HepG2 (cell line): ENCODE data around the gene RPS4Y1. TPM values are rescaled to one million over a fixed set of nuclear protein-coding genes. Genes with fewer than 3 reads are reported as not detected.
A peak's percentile ranks its signal among the peaks of the same experiment; 100 is the strongest.
"Not testable (repeated sequence)": the region's sequence is repeated elsewhere in the genome, so short reads cannot be mapped to it uniquely, and the experiment has no call there.

Experiments
- ATAC-seq: fragments of 200-7000 bp; cut with Tn5 transposase; 3 replicates; pipeline ENCODE4 v1.9.1; 2020; ENCODE audit warnings: mild to moderate bottlenecking, moderate library complexity
- BruUV-seq: library from RNA; stranded (reverse); fragments of 400-500 nt; replicated peaks from 2 replicates; lab custom pipeline; 2021; lab: Mats Ljungman, UMichigan
- CTCF ChIA-PET: fragments of 300-600 bp; formaldehyde crosslinking; extraction: SDS; loops from one replicate; lab custom pipeline; 2021; ENCODE audit warnings: low total read pairs, inconsistent platforms, low intra/inter-chr PET ratio; lab: Yijun Ruan, JAX
- POLR2A ChIA-PET: fragments of 350-600 bp; sonication (Branson Sonifier 250); formaldehyde crosslinking; loops from one replicate; lab custom pipeline; 2020; ENCODE audit warnings: antibody characterized with exemption, inconsistent platforms; lab: Yijun Ruan, JAX
- DNase-seq: peaks from one replicate; pipeline ENCODE4 v3.0.0-alpha.2; 2015; ENCODE audit warnings: low spot score
- FAIRE-seq: peaks from 3 replicates; lab custom pipeline; 2011; peaks lifted over from hg19 to GRCh38; lab: Jason Lieb, UNC
- H2AFZ ChIP-seq: one replicate; pipeline ENCODE4 v1.6.1; 2011; ENCODE audit warnings: low read length, inconsistent platforms
- H3K27ac ChIP-seq: fragments of 300-600 bp; 3 replicates; pipeline ENCODE4 v1.8.0; 2011; ENCODE audit warnings: mixed run types, mild to moderate bottlenecking, mixed read lengths, low read length, inconsistent platforms; ENCODE audit not compliant: insufficient read depth; ENCODE audit errors: extremely low read length
- H3K27me3 ChIP-seq, 2 experiments: fragments of 200-600 bp in 1 of 2; 2 replicates in 1 of 2; 3 replicates in 1 of 2; pipeline versions ENCODE4 v1.6.0 to v1.8.0; 2011; ENCODE audit warnings: low read length in 2 of 2, mild to moderate bottlenecking in 2 of 2, moderate library complexity in 2 of 2, inconsistent platforms in 1 of 2; ENCODE audit not compliant: insufficient read depth in 2 of 2, control insufficient read depth in 1 of 2
- H3K36me3 ChIP-seq, 2 experiments: fragments of 200-600 bp in 1 of 2; replicated peaks in 1 of 2; 2 replicates in 1 of 2; 3 replicates in 1 of 2; pipeline versions ENCODE4 v1.5.1 to v1.8.0; 2011; ENCODE audit warnings: low read length in 2 of 2, inconsistent platforms in 1 of 2; ENCODE audit not compliant: insufficient read depth in 2 of 2, control insufficient read depth in 1 of 2
- H3K4me1 ChIP-seq: 2 replicates; pipeline ENCODE4 v1.5.1; 2012; ENCODE audit warnings: low read length, inconsistent platforms; ENCODE audit not compliant: insufficient read depth
- H3K4me2 ChIP-seq: 2 replicates; pipeline ENCODE4 v1.6.0; 2011; ENCODE audit warnings: low read depth, low read length, inconsistent platforms
- H3K4me3 ChIP-seq, 3 experiments: fragments of 200-600 bp in 1 of 3; sonication (generic), shearing (Covaris generic) in 1 of 3; replicated peaks in 1 of 3; 2 replicates each; pipeline ENCODE4 v1.5.1; 2011 to 2016; ENCODE audit warnings: low read length in 3 of 3, inconsistent platforms in 2 of 3, low read depth in 2 of 3, mild to moderate bottlenecking in 2 of 3, control low read depth in 1 of 3, mixed read lengths in 1 of 3; ENCODE audit not compliant: insufficient read depth in 1 of 3
- H3K79me2 ChIP-seq: one replicate; pipeline ENCODE4 v1.6.1; 2011; ENCODE audit warnings: low read length, inconsistent platforms; ENCODE audit not compliant: insufficient read depth
- H3K9ac ChIP-seq: 2 replicates; pipeline ENCODE4 v1.6.0; 2011; ENCODE audit warnings: mild to moderate bottlenecking, low read depth, low read length, inconsistent platforms; ENCODE audit not compliant: insufficient read depth
- H3K9me3 ChIP-seq: 2 replicates; pipeline ENCODE4 v1.5.1; 2012; ENCODE audit warnings: mild to moderate bottlenecking, low read length
- H4K20me1 ChIP-seq: 2 replicates; pipeline ENCODE4 v1.6.0; 2011; ENCODE audit warnings: inconsistent platforms, mild to moderate bottlenecking, low read length, moderate library complexity; ENCODE audit not compliant: insufficient read depth
- ETV6 ChIP-seq: sonication (generic); formaldehyde crosslinking; conservative IDR thresholded peaks from 2 replicates; pipeline ENCODE4 v1.4.0; 2020; ENCODE audit warnings: missing genetic modification reagents
- JDP2 ChIP-seq: sonication (generic); formaldehyde crosslinking; IDR thresholded peaks from 2 replicates; pipeline ENCODE4 v1.8.1; 2022; ENCODE audit warnings: missing genetic modification reagents, borderline replicate concordance
- MYC ChIP-seq: sonication (generic); formaldehyde crosslinking; IDR thresholded peaks from 2 replicates; pipeline ENCODE4 v1.9.0; 2021; ENCODE audit warnings: missing genetic modification reagents, borderline replicate concordance
- PHF20 ChIP-seq: sonication (generic); formaldehyde crosslinking; IDR thresholded peaks from 2 replicates; pipeline ENCODE4 v1.5.0; 2020; ENCODE audit warnings: mild to moderate bottlenecking, missing genetic modification reagents
- RAD21 ChIP-seq: fragments of 450-650 bp; formaldehyde crosslinking; IDR thresholded peaks from 2 replicates; pipeline ENCODE4 v1.5.0; 2020; ENCODE audit warnings: mild to moderate bottlenecking
- SMAD1 ChIP-seq: sonication (generic); formaldehyde crosslinking; IDR thresholded peaks from 2 replicates; pipeline ENCODE4 v1.4.0; 2020; ENCODE audit warnings: missing genetic modification reagents, low read depth, mild to moderate bottlenecking, borderline replicate concordance
- SMC3 ChIP-seq: IDR thresholded peaks from 2 replicates; pipeline ENCODE4 v1.6.1; 2011; ENCODE audit warnings: low read length, improper control_type of control experiment
- SP2 ChIP-seq: sonication (generic); formaldehyde crosslinking; IDR thresholded peaks from 2 replicates; pipeline ENCODE4 v1.5.1; 2020; ENCODE audit warnings: mild to moderate bottlenecking, missing genetic modification reagents
- STAG1 ChIP-seq: sonication (generic); formaldehyde crosslinking; IDR thresholded peaks from 2 replicates; pipeline ENCODE4 v1.4.0; 2020; ENCODE audit warnings: missing genetic modification reagents
- ZBTB20 ChIP-seq: sonication (generic); formaldehyde crosslinking; IDR thresholded peaks from 2 replicates; pipeline ENCODE4 v1.8.1; 2023; ENCODE audit warnings: missing genetic modification reagents, low read depth, mild to moderate bottlenecking, borderline replicate concordance
- ZFYVE20 ChIP-seq: sonication (generic); formaldehyde crosslinking; IDR thresholded peaks from 2 replicates; pipeline ENCODE4 v1.8.0; 2023; ENCODE audit warnings: low read depth, mild to moderate bottlenecking, moderate library complexity, missing genetic modification reagents, borderline replicate concordance
- ZNF232 ChIP-seq: sonication (generic); formaldehyde crosslinking; IDR thresholded peaks from 2 replicates; pipeline ENCODE4 v1.4.0; 2020; ENCODE audit warnings: missing genetic modification reagents, borderline replicate concordance
- ZSCAN12 ChIP-seq: sonication (generic); formaldehyde crosslinking; IDR thresholded peaks from 2 replicates; pipeline ENCODE4 v1.9.0; 2021; ENCODE audit warnings: mild to moderate bottlenecking, missing genetic modification reagents
- WGBS: methylation state at CpG from one replicate; pipeline ENCODE4 v1.1.6; 2017; ENCODE audit warnings: low lambda C conversion rate; 5-methylcytosine and 5-hydroxymethylcytosine counted together
- in situ Hi-C: cut with HindIII; loops from 2 replicates; pipeline ENCODE4 v1.10.0; 2017; ENCODE audit warnings: low pct_unique_long_range_greater_than_20kb; ENCODE audit not compliant: extremely low pct_ligation_motif_present
- intact Hi-C: fragments of 100-400 bp; cut with micrococcal nuclease; formaldehyde crosslinking; loops from one replicate; pipeline ENCODE4 v1.10.0; 2022; ENCODE audit not compliant: unreplicated experiment
- polyA plus RNA-seq, 8 experiments: library from polyadenylated mRNA; depleted of rRNA in 3 of 8; stranded (reverse) in 7 of 8; unstranded in 1 of 8; fragments of >200 nt; fragmentation: Illumina TruSeq in 4 of 8; extraction: Trizol in 4 of 8; gene quantifications; 2 replicates each; pipeline versions ENCODE4 v1.2.1 to v1.2.3, GENCODE V29; 2011 to 2016; ENCODE audit warnings: low read depth in 4 of 8, missing spikeins in 1 of 8, mixed read lengths in 1 of 8; ENCODE audit not compliant: insufficient read depth in 1 of 8
- total RNA-seq, 5 experiments: library from RNA; depleted of rRNA; stranded (reverse); fragments of >200 nt; fragmentation: Illumina TruSeq; extraction: Trizol; gene quantifications; 2 replicates each; pipeline ENCODE4 v1.2.3, GENCODE V29; 2016; ENCODE audit warnings: low read depth in 1 of 5
- TF ChIP-seq, protein P1 (sequence below): sonication (generic); formaldehyde crosslinking; IDR thresholded peaks from 2 replicates; pipeline ENCODE4 v1.4.0; 2020; ENCODE audit warnings: missing genetic modification reagents

RPS4Y1 gene
- total and polyA plus RNA-seq, 2 of the 13 experiments (the other 11 are each of a cell fraction or from before 2014, with no cell fraction given), result 461 to 1,080 TPM

DNA sequence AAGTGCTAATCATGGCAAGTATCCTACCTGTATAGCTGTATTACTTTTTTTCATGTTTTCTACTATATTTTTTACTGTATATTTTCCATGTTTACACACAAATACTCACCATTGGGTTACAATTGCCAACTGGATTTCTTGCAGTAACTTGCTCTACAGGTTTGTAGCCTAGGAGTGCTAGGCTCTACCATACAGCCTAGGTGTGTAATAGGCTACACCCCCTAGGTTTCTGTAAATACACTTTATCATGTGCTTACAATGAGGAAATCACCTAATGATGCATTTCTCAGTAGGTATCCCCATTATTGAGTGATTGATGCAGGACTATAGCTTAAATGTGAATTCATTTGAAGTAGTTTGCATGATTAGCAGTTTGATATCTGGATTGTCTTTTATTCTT, 43.4 kb upstream of the RPS4Y1 start (continued):
- TF ChIP-seq, protein P1, sequence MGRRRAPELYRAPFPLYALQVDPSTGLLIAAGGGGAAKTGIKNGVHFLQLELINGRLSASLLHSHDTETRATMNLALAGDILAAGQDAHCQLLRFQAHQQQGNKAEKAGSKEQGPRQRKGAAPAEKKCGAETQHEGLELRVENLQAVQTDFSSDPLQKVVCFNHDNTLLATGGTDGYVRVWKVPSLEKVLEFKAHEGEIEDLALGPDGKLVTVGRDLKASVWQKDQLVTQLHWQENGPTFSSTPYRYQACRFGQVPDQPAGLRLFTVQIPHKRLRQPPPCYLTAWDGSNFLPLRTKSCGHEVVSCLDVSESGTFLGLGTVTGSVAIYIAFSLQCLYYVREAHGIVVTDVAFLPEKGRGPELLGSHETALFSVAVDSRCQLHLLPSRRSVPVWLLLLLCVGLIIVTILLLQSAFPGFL (CRISPR knock-in tag), result no peak
- TF ChIP-seq ZSCAN12 (CRISPR knock-in tag) (no peak), ZNF232 (CRISPR knock-in tag) (no peak), PHF20 (CRISPR knock-in tag) (no peak), JDP2 (CRISPR knock-in tag) (no peak), SP2 (CRISPR knock-in tag) (no peak), ZBTB20 (no peak)
- TF ChIP-seq, all 625 proteins: peak for 0

DNA sequence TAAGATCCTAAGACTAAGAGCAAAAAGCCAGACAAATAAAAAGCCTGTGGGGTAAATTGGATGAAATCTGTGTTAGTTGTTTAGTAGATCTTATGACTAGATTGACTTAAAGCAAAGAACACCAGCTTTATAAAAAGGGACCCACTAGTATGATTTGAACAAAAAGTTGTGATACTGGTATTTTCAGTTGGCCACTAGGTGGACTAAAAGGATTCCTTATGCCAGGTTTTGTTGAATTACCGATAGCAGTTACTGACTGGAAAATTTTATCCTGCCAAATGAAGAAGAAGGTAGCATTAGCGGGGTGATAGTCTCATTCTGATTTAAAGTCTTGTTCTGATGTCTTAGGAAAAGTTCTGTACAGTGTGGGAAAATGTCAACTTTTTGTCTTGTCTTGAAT, 41.2 kb upstream of the RPS4Y1 start:
- Histone ChIP-seq H2AFZ (no peak overlapping the region), H3K4me3 (no peak overlapping the region), H3K27me3 (no peaks in the 10 kb centered on the region), H3K79me2 (no peaks in the 10 kb centered on the region), H3K4me2 (0 out of 2 replicates have a peak overlapping the region, but pooled peaks have one; percentile 27), H3K9me3 (no peaks in the 10 kb centered on the region), H3K27ac (no peak overlapping the region), H4K20me1 (no peaks in the 10 kb centered on the region), H3K36me3 (no peaks in the 10 kb centered on the region), H3K4me1 (peaks cover 23% of the 10 kb centered on the region), H3K9ac (no peak overlapping the region)
- ATAC-seq (no peak), FAIRE-seq (peak; percentile 86), DNase-seq (peak; percentile 40)
- in situ Hi-C loops, result no loop called here
- WGBS, result 0% methylated on average over 2 of the region's 2 CpGs
- CTCF ChIA-PET, result interaction anchor here (1.6 kb wide), 1 partner anchor 57 kb away, joined by 7 read pairs; no protein-coding TSS in a partner anchor
- POLR2A ChIA-PET, result interaction anchor here (0.9 kb wide), 1 partner anchor 19 kb away, joined by 3 read pairs; no protein-coding TSS in a partner anchor
- BruUV-seq, result no TSS peak
- TF ChIP-seq MYC (CRISPR knock-in tag), result no peak
- peak; percentile 56 for TF ChIP-seq RAD21 (CRISPR knock-in tag)
- TF ChIP-seq SMC3, result peak; percentile 51
- TF ChIP-seq SMAD1 (CRISPR knock-in tag), result no peak
- TF ChIP-seq ZFYVE20 (CRISPR knock-in tag), result no peak
- TF ChIP-seq STAG1 (CRISPR knock-in tag), result peak; percentile 65
- no peak for TF ChIP-seq ETV6 (CRISPR knock-in tag)
- intact Hi-C loops, result no loop called here

DNA sequence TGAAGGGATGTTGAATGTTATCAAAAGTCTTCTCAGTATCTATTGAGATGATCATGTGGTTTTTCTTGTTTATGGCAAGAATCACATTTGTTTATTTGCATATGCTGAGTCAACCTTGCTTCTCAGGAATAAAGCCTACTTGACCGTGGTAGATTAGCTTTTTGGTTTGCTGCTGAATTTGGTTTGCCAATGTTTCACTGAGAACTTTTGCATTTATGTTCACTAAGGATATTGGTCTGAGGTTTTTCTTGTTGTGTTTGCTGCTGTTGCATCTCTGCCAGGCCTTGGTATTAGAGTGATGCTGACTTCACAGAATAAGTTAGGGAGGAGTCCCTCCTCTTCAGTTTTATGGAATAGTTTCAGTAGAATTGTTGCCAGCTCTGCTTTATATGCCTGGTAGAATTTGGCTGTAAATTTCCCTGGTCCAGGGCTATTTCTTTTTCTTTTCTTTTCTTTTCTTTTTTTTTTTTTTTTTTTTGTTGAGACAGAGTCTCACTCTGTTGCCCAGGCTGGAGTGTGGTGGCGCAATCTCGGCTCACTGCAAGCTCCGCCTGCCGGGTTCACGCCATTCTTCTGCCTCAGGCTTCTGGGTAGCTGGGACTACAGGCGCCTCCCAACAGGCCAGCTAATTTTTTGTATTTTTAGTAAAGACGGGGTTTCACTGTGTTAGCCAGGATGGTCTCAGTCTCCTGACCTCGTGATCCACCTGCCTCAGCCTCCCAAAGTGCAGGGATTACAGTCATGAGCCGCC, 24.1 kb upstream of the RPS4Y1 start:
- CTCF ChIA-PET, H4K20me1 ChIP-seq, FAIRE-seq, BruUV-seq, H3K9me3 ChIP-seq, ATAC-seq, H3K36me3 ChIP-seq, POLR2A ChIA-PET, H3K27me3 ChIP-seq, H3K79me2 ChIP-seq, H3K27ac ChIP-seq, H2AFZ ChIP-seq, H3K4me3 ChIP-seq, in situ Hi-C loops, DNase-seq, intact Hi-C loops, H3K9ac ChIP-seq, H3K4me2 ChIP-seq: not testable (repeated sequence)
- H3K4me1 ChIP-seq, result peaks cover 36% of the 10 kb centered on the region
- 80% methylated on average over 9 of the region's 10 CpGs for WGBS
